Measurements from ENCODE around the gene MAGI2.

MAGI2 gene

DNA sequence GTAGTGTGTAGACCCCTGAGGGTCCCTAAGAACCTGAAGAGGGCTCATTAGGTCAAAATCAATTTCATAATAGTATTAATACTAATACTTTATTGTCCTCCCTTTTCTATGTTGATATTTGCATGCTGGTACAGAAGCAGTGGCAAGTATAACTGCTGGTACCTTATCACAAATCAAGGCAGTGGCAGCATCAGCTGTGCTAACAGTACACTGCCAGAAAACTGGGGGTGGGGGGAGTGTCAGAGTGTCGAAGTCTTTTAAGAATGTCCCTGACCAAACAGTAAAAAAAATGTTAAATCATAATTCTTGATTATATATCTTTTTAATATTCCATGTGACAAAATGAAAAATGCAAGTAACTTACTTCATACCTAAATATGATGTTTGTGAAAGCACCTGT lies 716.9 kb downstream of the MAGI2 start:
- Histone ChIP-seq H3K4me1 (ENCODE audit: control insufficient read depth in 1 of 2, insufficient read depth in 1 of 2, low read depth in 1 of 2, low read length in 1 of 2) (no peaks in the 10 kb centered on the region), H3K4me3 (ENCODE audit: low read depth in 1 of 2, low read length in 1 of 2) (no peak overlapping the region), H3K27ac (no peak overlapping the region), H3K36me3 (no peaks in the 10 kb centered on the region), H3K27me3 (no peaks in the 10 kb centered on the region), H3K9me3 (no peaks in the 10 kb centered on the region)
- TF ChIP-seq, protein P1, sequence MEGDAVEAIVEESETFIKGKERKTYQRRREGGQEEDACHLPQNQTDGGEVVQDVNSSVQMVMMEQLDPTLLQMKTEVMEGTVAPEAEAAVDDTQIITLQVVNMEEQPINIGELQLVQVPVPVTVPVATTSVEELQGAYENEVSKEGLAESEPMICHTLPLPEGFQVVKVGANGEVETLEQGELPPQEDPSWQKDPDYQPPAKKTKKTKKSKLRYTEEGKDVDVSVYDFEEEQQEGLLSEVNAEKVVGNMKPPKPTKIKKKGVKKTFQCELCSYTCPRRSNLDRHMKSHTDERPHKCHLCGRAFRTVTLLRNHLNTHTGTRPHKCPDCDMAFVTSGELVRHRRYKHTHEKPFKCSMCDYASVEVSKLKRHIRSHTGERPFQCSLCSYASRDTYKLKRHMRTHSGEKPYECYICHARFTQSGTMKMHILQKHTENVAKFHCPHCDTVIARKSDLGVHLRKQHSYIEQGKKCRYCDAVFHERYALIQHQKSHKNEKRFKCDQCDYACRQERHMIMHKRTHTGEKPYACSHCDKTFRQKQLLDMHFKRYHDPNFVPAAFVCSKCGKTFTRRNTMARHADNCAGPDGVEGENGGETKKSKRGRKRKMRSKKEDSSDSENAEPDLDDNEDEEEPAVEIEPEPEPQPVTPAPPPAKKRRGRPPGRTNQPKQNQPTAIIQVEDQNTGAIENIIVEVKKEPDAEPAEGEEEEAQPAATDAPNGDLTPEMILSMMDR (IDR thresholded peaks at IDR 0.05): no peak

DNA sequence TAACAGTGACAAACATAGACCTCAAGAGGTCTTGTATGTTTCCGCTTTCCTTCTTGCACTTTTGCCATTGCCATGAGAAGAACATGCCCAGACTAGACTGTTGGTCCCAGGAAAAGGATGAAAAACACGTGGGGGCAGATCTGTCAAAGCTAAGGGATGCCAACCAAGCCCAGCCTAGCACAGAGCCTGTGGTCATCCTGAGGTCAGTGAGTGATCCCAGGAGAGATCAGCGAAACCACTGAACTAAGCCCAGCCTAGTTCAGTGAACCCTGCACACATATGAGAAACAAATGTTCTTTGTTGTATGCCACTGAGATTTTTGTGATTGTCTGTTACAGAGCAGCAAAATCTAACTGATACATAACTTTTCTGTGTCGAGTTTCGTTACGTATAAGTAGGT lies 718.8 kb downstream of the MAGI2 start:
- Histone ChIP-seq H3K27ac (no peak overlapping the region), H3K27me3 (no peaks in the 10 kb centered on the region), H3K36me3 (no peaks in the 10 kb centered on the region), H3K9me3 (no peaks in the 10 kb centered on the region), H3K4me3 (ENCODE audit: low read depth in 1 of 2, low read length in 1 of 2) (no peak overlapping the region), H3K4me1 (ENCODE audit: control insufficient read depth in 1 of 2, insufficient read depth in 1 of 2, low read depth in 1 of 2, low read length in 1 of 2) (no peaks in the 10 kb centered on the region)
- TF ChIP-seq, protein P1 (IDR thresholded peaks at IDR 0.05): no peak

- Histone ChIP-seq H3K4me3 (ENCODE audit: low read depth in 1 of 2, low read length in 1 of 2) (no peak overlapping the region), H3K9me3 (no peaks in the 10 kb centered on the region), H3K27ac (no peak overlapping the region), H3K27me3 (no peaks in the 10 kb centered on the region), H3K36me3 (no peaks in the 10 kb centered on the region), H3K4me1 (ENCODE audit: control insufficient read depth in 1 of 2, insufficient read depth in 1 of 2, low read depth in 1 of 2, low read length in 1 of 2) (no peaks in the 10 kb centered on the region)
- TF ChIP-seq, protein P1 (IDR thresholded peaks at IDR 0.05): no peak
Measured at GRCh38 chr7:78720066-78720465, 733.4 kb downstream of the MAGI2 start.

- no peak overlapping the region for H3K4me3 ChIP-seq (ENCODE audit: low read depth in 1 of 2, low read length in 1 of 2)
- no peaks in the 10 kb centered on the region for H3K9me3 ChIP-seq
- H3K27ac ChIP-seq: no peak overlapping the region
- H3K4me1 ChIP-seq (ENCODE audit: control insufficient read depth in 1 of 2, insufficient read depth in 1 of 2, low read depth in 1 of 2, low read length in 1 of 2): no peaks in the 10 kb centered on the region
- no peaks in the 10 kb centered on the region for H3K36me3 ChIP-seq
- no peaks in the 10 kb centered on the region for H3K27me3 ChIP-seq
- TF ChIP-seq, protein P1 (IDR thresholded peaks at IDR 0.05): no peak
Measured at GRCh38 chr7:78718212-78718611, 735.3 kb downstream of the MAGI2 start.

DNA sequence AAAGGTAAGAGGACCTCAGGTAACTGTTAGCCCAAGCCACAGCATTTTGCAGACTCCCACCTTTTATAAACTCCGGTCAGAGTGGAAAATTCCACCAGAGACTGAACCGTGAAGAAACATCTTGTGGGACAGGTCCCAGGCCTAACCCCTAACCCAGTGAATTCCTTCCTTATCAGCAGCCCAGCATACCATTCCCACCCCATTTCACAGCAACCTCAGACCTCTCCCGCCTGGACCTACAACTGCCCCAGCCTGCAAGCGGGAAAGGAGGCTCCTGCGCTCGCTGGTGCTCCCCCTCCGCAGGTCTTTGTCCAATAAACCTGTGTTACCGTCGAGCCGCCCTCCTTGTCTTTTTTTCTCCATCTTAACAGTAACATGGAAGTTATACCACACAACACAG lies 736.6 kb downstream of the MAGI2 start:
- no peak overlapping the region for H3K27ac ChIP-seq
- no peaks in the 10 kb centered on the region for H3K27me3 ChIP-seq
- H3K9me3 ChIP-seq: no peaks in the 10 kb centered on the region
- TF ChIP-seq, protein P1 (IDR thresholded peaks at IDR 0.05): no peak
- no peaks in the 10 kb centered on the region for H3K36me3 ChIP-seq
- no peak overlapping the region for H3K4me3 ChIP-seq (ENCODE audit: low read depth in 1 of 2, low read length in 1 of 2)
- H3K4me1 ChIP-seq (ENCODE audit: control insufficient read depth in 1 of 2, insufficient read depth in 1 of 2, low read depth in 1 of 2, low read length in 1 of 2): no peaks in the 10 kb centered on the region

DNA sequence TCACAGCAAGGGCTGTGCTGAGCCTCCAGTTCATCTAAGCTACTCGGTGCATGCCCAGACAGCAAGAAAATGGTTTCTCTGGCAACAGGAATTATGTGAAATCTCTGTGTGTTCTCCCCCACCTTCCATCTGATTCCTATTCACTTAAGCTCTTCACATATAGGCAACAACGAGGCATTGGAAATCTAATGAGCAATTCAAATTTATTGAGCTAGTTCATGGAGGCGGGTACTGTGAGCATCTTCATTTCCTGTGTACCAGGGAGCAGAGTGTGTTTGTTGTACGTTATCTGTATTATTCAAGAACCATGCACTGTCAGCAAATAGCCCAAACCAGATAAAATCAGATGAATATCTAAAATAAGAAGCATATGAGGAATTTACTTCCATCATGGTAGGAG lies 739.1 kb downstream of the MAGI2 start:
- Histone ChIP-seq H3K4me3 (ENCODE audit: low read depth in 1 of 2, low read length in 1 of 2) (no peak overlapping the region), H3K27ac (no peak overlapping the region), H3K9me3 (no peaks in the 10 kb centered on the region), H3K36me3 (no peaks in the 10 kb centered on the region), H3K27me3 (no peaks in the 10 kb centered on the region), H3K4me1 (ENCODE audit: control insufficient read depth in 1 of 2, insufficient read depth in 1 of 2, low read depth in 1 of 2, low read length in 1 of 2) (no peaks in the 10 kb centered on the region)
- TF ChIP-seq, protein P1 (IDR thresholded peaks at IDR 0.05): no peak

All from neutrophil (primary cell).